ENCODE data around the gene LKAAEAR1. TPM values are rescaled to one million over a fixed set of nuclear protein-coding genes. Genes with fewer than 3 reads are reported as not detected.

LKAAEAR1 gene
- total and polyA plus RNA-seq, 2 of the 13 experiments (the other 11 are each of a cell fraction or from before 2014, with no cell fraction given): not detected

GRCh38 chr20:64055893-64056638 is 28.1 kb downstream of the LKAAEAR1 start (continued):
- no peak for TF ChIP-seq AKNA (CRISPR knock-in tag; IDR thresholded peaks at IDR 0.05; ENCODE audit: borderline replicate concordance)
- no peak for TF ChIP-seq ZNF10 (CRISPR knock-in tag; IDR thresholded peaks at IDR 0.05; ENCODE audit: borderline replicate concordance, low read depth)
- no peak for TF ChIP-seq RFXAP (CRISPR knock-in tag; IDR thresholded peaks at IDR 0.05; ENCODE audit: borderline replicate concordance)
- TF ChIP-seq GPN1 (CRISPR knock-in tag; IDR thresholded peaks at IDR 0.05; ENCODE audit: borderline replicate concordance): peak; percentile 82; the same call in 1 of the 2 replicates
- TF ChIP-seq KDM2A (CRISPR knock-in tag; IDR thresholded peaks at IDR 0.05; ENCODE audit: borderline replicate concordance, low read depth): no peak
- 0 out of 2 replicates have a peak, but pooled peaks have one; percentile 55 for TF ChIP-seq ZNF773 (CRISPR knock-in tag; IDR thresholded peaks at IDR 0.05; ENCODE audit: borderline replicate concordance)
- no peak; the same call in none of the 2 replicates for TF ChIP-seq GFI1 (CRISPR knock-in tag; IDR thresholded peaks at IDR 0.05; ENCODE audit: borderline replicate concordance)
- TF ChIP-seq THAP11 (CRISPR knock-in tag; IDR thresholded peaks at IDR 0.05): peak; percentile 75
- no peak for TF ChIP-seq TCF7L2 (IDR thresholded peaks at IDR 0.05; ENCODE audit: low read depth, low read length)
- TF ChIP-seq, protein P1, sequence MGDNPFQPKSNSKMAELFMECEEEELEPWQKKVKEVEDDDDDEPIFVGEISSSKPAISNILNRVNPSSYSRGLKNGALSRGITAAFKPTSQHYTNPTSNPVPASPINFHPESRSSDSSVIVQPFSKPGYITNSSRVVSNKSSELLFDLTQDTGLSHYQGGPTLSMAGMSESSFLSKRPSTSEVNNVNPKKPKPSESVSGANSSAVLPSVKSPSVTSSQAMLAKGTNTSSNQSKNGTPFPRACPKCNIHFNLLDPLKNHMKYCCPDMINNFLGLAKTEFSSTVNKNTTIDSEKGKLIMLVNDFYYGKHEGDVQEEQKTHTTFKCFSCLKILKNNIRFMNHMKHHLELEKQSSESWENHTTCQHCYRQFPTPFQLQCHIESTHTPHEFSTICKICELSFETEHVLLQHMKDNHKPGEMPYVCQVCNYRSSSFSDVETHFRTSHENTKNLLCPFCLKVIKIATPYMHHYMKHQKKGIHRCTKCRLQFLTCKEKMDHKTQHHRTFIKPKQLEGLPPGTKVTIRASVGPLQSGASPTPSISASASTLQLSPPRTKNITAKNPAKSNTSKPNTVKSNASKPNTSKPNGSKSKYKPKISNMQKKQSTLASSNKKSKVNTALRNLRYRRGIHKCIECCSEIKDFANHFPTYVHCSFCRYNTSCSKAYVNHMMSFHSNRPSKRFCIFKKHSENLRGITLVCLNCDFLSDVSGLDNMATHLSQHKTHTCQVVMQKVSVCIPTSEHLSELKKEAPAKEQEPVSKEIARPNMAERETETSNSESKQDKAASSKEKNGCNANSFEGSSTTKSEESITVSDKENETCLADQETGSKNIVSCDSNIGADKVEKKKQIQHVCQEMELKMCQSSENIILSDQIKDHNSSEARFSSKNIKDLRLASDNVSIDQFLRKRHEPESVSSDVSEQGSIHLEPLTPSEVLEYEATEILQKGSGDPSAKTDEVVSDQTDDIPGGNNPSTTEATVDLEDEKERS (CRISPR knock-in tag; IDR thresholded peaks at IDR 0.05): 0 out of 2 replicates have a peak, but pooled peaks have one; percentile 5
- no peak for TF ChIP-seq KIAA2018 (CRISPR knock-in tag; IDR thresholded peaks at IDR 0.05; ENCODE audit: borderline replicate concordance)

All from HepG2 (cell line).